GM19395 (cell line): ENCODE measurements around the gene ASXL2.

Experiments used
- ATAC-seq: cut with Tn5 transposase; IDR thresholded peaks from one replicate; pipeline ENCODE4 v1.9.1; 2021; ENCODE audit warnings: mild to moderate bottlenecking, moderate library complexity; ENCODE audit not compliant: unreplicated experiment

Gene ASXL2

DNA sequence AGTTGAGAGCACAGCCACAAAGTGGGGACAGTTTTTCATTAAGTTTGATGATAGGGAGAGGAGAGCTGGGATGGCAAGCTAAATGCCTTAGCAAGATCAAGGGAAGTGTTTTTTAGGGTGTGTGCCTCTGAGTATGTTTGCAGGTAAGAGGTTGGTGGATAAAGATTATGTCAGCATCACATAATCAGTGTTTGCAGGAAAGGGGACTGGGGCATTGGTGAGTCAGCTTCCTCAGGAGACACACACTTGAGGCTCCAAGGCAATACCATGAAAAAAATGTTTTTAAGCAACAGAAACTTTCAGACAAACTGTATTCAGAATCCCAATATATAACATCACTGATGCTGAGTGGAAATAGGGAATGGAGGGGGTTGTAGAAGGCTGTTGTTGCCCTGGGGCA is 179.5 kb downstream of the ASXL2 start:
- ATAC-seq: no peak

DNA sequence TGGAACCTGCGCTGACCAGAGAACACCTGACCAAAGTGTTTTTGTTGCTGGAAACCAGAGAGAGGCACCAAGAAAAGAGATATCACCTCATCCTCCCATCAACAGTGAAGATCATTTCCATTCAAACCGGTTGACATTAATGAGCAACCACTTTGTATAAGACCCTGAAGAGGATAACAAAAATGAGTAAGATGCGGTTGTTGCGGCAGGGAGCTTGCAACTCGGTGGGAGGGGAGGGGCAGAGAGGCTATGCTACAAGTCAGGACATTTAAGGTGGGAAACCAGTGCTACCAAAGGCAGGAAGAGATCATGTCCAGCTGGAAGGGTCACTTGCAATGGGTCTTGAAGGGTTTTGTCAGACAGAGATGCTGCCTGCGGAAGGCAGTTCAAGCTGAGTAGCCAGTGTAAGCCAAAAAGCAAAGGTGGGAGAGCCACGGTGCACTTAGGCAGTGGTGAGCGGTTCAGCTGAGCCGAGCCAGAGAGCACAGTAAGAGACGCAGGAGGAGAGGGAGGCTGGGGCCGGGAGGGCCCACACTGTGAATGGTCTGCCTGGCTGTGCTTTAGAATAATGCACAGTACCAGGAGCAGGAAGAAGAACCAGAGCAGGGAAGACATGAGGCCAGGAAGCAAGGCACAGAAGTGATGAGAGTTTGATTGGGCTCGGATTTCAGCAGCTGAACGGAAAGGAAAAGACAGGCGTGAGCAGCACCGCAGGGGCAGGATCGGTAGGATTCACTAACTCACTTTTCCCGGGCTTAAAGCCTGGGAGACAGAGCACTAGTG is 180.5 kb downstream of the ASXL2 start:
- no peak for ATAC-seq

DNA sequence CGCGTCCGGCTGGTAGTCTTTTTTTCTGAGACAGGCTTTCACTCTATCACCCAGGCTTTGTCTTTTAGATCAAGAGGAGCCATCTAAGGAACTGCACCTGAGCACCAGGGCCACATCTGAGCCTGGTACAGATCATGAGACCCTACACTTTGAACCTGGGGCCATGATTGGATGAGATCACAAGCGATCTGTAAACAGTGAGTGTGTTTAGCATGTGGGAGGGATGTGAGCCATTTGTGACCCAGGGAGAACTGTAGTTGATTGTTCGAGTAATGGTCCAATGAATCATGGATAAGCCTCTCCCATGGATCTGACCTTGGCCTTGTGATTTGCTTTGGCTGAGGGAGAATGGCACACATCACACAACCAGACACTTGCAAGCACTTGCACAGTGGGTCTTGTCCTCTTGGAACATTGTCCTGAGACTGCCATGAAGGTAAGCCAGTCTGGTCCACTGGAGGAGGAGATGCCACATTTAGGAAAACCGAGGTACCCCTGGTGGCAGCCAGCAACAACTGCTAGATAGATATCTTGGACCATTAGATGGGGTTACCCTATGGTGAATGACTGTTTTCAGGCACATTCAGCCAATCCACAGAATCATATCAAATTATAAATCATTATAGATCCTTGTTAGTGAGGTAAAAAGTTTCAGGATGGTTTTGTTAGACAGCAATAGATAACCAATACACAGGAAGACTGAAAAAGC is 185.4 kb downstream of the ASXL2 start:
- no peak for ATAC-seq

- ATAC-seq: no peak
These were observed 186.1 kb downstream of the ASXL2 start for GRCh38 chr2:25692143-25692542.

GRCh38 chr2:25690058-25690457 is 188.2 kb downstream of the ASXL2 start:
- no peak for ATAC-seq

- no peak for ATAC-seq
These were observed 190.1 kb downstream of the ASXL2 start for GRCh38 chr2:25688236-25688635.

GRCh38 chr2:25685741-25686140 is 192.5 kb downstream of the ASXL2 start:
- no peak for ATAC-seq

DNA sequence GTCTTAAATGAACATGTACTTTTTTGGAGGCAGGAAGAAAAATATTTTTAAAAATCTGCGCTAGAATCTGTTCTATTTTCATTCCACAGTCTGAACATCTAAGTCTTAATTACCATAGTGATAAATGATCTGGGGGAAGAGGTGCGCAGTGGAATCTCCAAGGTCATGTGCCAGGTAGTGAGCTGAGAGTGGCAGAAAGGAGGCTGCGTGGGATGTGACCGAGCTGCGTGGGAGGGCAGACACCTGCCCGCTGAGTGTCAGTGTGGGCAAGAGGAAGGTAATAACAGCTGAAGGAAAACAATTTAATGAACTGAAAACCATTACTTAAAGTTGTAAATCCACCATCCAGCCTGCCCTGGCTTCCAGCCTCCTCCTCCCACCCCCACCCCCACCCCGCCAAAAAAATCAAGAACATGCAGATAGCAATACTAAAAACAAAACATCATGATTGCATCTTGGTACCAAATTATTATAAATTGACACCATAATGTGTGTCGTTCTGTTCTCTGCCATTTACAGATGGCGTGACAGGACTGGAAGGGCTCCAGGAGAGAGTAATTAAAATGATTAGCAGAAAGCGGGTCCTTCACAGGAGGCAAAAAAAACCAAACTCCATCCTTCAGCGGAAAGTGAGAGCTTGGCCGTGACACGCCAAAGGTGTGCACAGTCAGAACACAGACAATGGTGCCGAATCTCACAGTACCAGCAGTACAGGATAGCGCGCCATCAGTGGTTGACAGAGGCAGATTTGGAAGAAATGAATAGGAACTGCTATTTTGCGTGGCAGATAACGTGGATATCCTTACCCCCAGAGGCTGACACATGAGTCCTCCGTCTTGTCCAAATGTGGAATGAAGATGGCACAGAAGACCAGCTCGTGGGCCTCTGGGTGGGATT is 193.5 kb downstream of the ASXL2 start:
- ATAC-seq: no peak
